Lower leg skin (tissue), 3 donors: ENCODE results near the gene SHH.

ENCODE experiments used
- POLR2A ChIP-seq, 2 donors: fragments of 450-650 bp; IDR thresholded peaks; one replicate each; pipeline ENCODE4 v1.6.1; 2016 to 2017; ENCODE audit warnings: antibody characterized with exemption in 2 of 2, mild to moderate bottlenecking in 1 of 2, moderate library complexity in 1 of 2
- TF ChIP-seq, protein P1 (sequence below), 3 donors: fragments of 450-650 bp; IDR thresholded peaks; one replicate each; pipeline ENCODE4 v1.5.1; 2016; ENCODE audit warnings: antibody characterized with exemption in 3 of 3, mild to moderate bottlenecking in 3 of 3, moderate library complexity in 2 of 3

GRCh38 chr7:155844526-155844925, 32.3 kb upstream of the SHH start:
- no peak for TF ChIP-seq POLR2A (IDR thresholded peaks at IDR 0.05)
- TF ChIP-seq, protein P1, sequence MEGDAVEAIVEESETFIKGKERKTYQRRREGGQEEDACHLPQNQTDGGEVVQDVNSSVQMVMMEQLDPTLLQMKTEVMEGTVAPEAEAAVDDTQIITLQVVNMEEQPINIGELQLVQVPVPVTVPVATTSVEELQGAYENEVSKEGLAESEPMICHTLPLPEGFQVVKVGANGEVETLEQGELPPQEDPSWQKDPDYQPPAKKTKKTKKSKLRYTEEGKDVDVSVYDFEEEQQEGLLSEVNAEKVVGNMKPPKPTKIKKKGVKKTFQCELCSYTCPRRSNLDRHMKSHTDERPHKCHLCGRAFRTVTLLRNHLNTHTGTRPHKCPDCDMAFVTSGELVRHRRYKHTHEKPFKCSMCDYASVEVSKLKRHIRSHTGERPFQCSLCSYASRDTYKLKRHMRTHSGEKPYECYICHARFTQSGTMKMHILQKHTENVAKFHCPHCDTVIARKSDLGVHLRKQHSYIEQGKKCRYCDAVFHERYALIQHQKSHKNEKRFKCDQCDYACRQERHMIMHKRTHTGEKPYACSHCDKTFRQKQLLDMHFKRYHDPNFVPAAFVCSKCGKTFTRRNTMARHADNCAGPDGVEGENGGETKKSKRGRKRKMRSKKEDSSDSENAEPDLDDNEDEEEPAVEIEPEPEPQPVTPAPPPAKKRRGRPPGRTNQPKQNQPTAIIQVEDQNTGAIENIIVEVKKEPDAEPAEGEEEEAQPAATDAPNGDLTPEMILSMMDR (IDR thresholded peaks at IDR 0.05): no peak
